ENCODE results near the gene ZEB1. TPM values are rescaled to one million over a fixed set of nuclear protein-coding genes. Genes with fewer than 3 reads are reported as not detected.

Gene ZEB1
- total RNA-seq, 1 experiment from 2014 or later, result 0.39 TPM

- Histone ChIP-seq H3K23me2 (ENCODE audit: insufficient read length, low read depth, low read length, poor library complexity, severe bottlenecking) (no peaks in the 10 kb centered on the region), H3K23ac (ENCODE audit: insufficient read length, low read depth, low read length) (no peak overlapping the region), H2BK120ac (ENCODE audit: low read depth, low read length, poor library complexity, severe bottlenecking) (no peak overlapping the region), H3K4ac (ENCODE audit: low read depth, low read length) (no peak overlapping the region), H3K9ac (ENCODE audit: extremely low read depth, insufficient read length, low read length) (no peak overlapping the region), H3K79me1 (ENCODE audit: insufficient read depth, low read depth, low read length, poor library complexity, severe bottlenecking) (no peaks in the 10 kb centered on the region), H3K9me3 (ENCODE audit: control insufficient read depth, low read depth, low read length) (no peaks in the 10 kb centered on the region), H2BK5ac (ENCODE audit: insufficient read length, low read length) (no peak overlapping the region), H4K5ac (ENCODE audit: insufficient read length, low read depth, low read length) (no peak overlapping the region), H3K79me2 (ENCODE audit: insufficient read depth, low read length) (no peaks in the 10 kb centered on the region), H3K4me1 (ENCODE audit: insufficient read depth, low read length) (no peaks in the 10 kb centered on the region), H3K27me3 (ENCODE audit: insufficient read depth, low read length) (no peaks in the 10 kb centered on the region), H3K27ac (ENCODE audit: insufficient read length, low read depth, low read length) (no peak overlapping the region), H4K91ac (ENCODE audit: insufficient read length, low read depth, low read length) (no peak overlapping the region), H4K8ac (replicated peaks; ENCODE audit: insufficient read length, low read depth, low read length) (no peak overlapping the region), H4K20me1 (ENCODE audit: control insufficient read depth, insufficient read depth, insufficient read length) (no peaks in the 10 kb centered on the region), H3T11ph (ENCODE audit: low read length) (no peak overlapping the region), H2BK12ac (ENCODE audit: insufficient read length, low read depth, low read length) (no peak overlapping the region), H3K18ac (ENCODE audit: insufficient read length, low read depth, low read length) (no peak overlapping the region), H2BK20ac (ENCODE audit: low read depth, low read length, poor library complexity, severe bottlenecking) (no peak overlapping the region), H3K4me2 (ENCODE audit: insufficient read depth, insufficient read length, low read length) (no peak overlapping the region), H2AFZ (ENCODE audit: low read length) (no peak overlapping the region), H2BK15ac (ENCODE audit: low read depth, low read length) (no peak overlapping the region), H2AK5ac (ENCODE audit: insufficient read length, low read length) (no peak overlapping the region), H3K56ac (ENCODE audit: insufficient read length, low read depth, low read length) (no peak overlapping the region), H3K14ac (ENCODE audit: insufficient read depth, low read length) (no peak overlapping the region)
- H3K9me3 Mint-ChIP-seq, result no peaks in the 10 kb centered on the region
- WGBS (ENCODE audit: extremely low coverage, insufficient read length, low lambda C conversion rate), result no CpG with 5 or more reads among the region's 1 CpG
- H3K27ac Mint-ChIP-seq, result no peak overlapping the region
- H3K4me3 Mint-ChIP-seq, result no peak overlapping the region
- TF ChIP-seq CTCF (conservative IDR thresholded peaks at IDR 0.05), result no peak
- H3K27me3 Mint-ChIP-seq (ENCODE audit: low read depth), result no peaks in the 10 kb centered on the region
- H3K36me3 Mint-ChIP-seq (ENCODE audit: insufficient read depth in 1 of 3, low read depth in 3 of 3), result no peaks in the 10 kb centered on the region
- peaks cover 4 to 10% of the 10 kb centered on the region in 2 experiments; a peak in 2 of 4 replicates for H3K4me1 Mint-ChIP-seq
- DNase-seq, result no peak
Observed at GRCh38 chr10:31346953-31347352, 27.9 kb downstream of the ZEB1 start.
